Measurements from ENCODE around the gene PGAP6.

- TF ChIP-seq YY1 (IDR thresholded peaks at IDR 0.05; ENCODE audit: insufficient read depth, insufficient read length) (no peak), SUZ12 (IDR thresholded peaks at IDR 0.05; ENCODE audit: extremely low read depth, insufficient read depth, insufficient read length) (no peak)
These were observed 10.8 kb upstream of the PGAP6 start for GRCh38 chr16:392450-393030.
